Immature natural killer cell (primary cell): ENCODE data around the gene ADAM15. TPM values are rescaled to one million over a fixed set of nuclear protein-coding genes. Genes with fewer than 3 reads are reported as not detected.

Source experiments
- DNase-seq, 3 donors: peaks; one replicate each; pipeline ENCODE4 v3.0.0; 2022; ENCODE audit warnings: mixed read lengths in 1 of 3
- H3K27ac Mint-ChIP-seq, 6 donors: one replicate each; pipeline ENCODE4 v1.8.0; 2020; ENCODE audit warnings: mixed read lengths in 6 of 6, mild to moderate bottlenecking in 5 of 6, inconsistent platforms in 4 of 6, moderate library complexity in 3 of 6
- H3K27me3 Mint-ChIP-seq, 3 donors: one replicate each; pipeline ENCODE4 v1.8.0; 2020 to 2021; ENCODE audit warnings: low read depth in 3 of 3, mild to moderate bottlenecking in 3 of 3, mixed read lengths in 3 of 3, moderate library complexity in 3 of 3, inconsistent platforms in 1 of 3
- H3K36me3 Mint-ChIP-seq, 3 donors: one replicate each; pipeline ENCODE4 v1.8.0; 2020; ENCODE audit warnings: mixed read lengths in 3 of 3, inconsistent platforms in 2 of 3, mild to moderate bottlenecking in 2 of 3
- H3K4me1 Mint-ChIP-seq, 2 donors: one replicate each; pipeline ENCODE4 v1.8.0; 2020; ENCODE audit warnings: inconsistent platforms in 2 of 2, mild to moderate bottlenecking in 2 of 2, mixed read lengths in 2 of 2, moderate library complexity in 1 of 2
- H3K4me3 Mint-ChIP-seq, 5 donors: one replicate each; pipeline ENCODE4 v1.8.0; 2020; ENCODE audit warnings: mild to moderate bottlenecking in 5 of 5, mixed read lengths in 5 of 5, inconsistent platforms in 3 of 5, moderate library complexity in 3 of 5
- H3K9me3 Mint-ChIP-seq, 6 donors: one replicate each; pipeline ENCODE4 v1.8.0; 2020; ENCODE audit warnings: mild to moderate bottlenecking in 6 of 6, mixed read lengths in 6 of 6, inconsistent platforms in 4 of 6, moderate library complexity in 3 of 6
- polyA plus RNA-seq, 3 donors: library from polyadenylated mRNA; unstranded; fragments of 300-500 nt; fragmentation: Illumina TruSeq; gene quantifications; one replicate each; pipeline ENCODE4 v1.2.3, GENCODE V29; 2021

Gene ADAM15
- polyA plus RNA-seq, 3 donors from 2014 or later, result 10.4 to 27.1 (median 24.3) TPM

DNA sequence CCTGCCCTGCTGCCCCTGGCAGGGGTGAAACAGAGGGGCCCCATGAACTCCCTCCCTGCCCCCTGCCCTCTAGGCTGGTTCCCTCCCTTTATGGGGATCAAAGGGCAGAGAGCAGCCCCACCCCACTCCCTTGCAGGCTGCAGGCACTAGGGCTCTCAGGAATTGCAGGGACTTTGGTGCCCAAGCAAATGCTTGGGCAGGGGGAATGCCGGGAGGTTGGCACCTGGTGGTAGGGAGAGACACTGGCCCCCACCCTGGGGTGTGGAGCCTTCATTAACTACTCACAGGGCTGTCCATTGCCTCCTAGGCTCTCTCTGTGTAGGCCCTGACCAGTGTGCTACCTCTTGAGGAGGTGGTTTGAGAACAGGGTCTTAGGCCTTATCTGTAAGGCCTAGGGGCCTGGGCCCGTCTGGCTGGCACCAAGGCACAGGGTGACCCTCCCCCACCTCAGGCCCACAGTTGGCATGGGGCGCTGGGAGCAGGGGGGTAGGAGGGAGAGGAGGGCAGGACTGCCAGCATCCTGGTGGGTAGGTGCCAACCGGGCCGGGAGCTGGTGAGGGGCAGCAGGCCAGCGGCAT, 43.8 kb upstream of the ADAM15 start:
- Mint-ChIP-seq H3K36me3 (no peaks in the 10 kb centered on the region), H3K27ac (no peak overlapping the region), H3K27me3 (peaks cover 0 to 2% (median 1%) of the 10 kb centered on the region in 3 donors), H3K9me3 (peaks cover 0 to 1% (median 0%) of the 10 kb centered on the region in 6 donors), H3K4me3 (no peak overlapping the region), H3K4me1 (peaks cover 62 to 65% of the 10 kb centered on the region in 2 donors)
- DNase-seq, result no peak

DNA sequence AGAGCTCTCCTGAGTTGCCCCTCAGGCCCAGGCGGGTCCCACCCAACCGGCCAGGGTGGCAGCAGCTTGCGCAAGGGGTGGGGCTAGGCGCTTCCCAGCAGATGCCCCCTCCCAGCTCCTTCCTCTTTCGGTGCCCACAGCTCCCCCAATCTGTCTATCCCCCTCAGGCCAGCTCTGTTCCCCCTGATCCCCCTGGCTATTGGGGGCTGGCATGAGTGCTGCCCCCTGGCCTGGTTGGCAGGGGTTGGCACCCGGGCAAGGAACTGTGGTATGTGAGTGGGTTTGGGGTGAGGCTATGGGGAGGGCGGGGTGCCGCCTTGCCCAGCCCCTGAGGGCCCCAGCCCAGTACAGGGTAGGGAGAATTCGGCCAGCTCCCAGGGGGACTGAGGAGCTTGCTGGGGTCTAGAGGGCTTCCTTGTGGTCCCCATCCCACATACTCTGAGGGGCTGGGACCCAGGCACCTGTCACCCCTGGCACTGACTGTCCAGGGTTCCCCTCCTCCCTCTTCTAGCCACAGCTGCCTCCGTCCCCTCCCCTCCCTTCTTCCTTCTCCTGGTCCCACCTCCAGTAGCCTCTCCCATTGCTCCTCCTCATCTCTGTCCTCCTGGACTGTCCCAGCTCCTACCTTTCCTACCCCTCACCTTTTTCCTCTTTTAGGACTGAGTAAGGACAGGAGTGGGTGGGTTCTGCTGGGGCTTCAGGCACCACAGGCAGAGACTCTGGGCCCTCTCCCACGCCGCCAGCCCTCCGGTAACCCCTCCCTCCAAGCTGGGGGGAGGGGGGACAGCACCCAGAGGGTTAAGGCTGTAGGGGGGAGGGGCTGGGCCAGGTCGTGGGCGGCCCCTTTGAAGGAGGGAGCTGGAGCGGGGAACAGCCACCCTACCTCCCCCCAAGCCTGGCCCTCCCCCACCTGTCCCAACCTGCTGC, 42.8 kb upstream of the ADAM15 start:
- Mint-ChIP-seq H3K4me3 (no peak overlapping the region), H3K27ac (peak overlapping the region in 1 of 6 donors; percentile 38), H3K4me1 (peaks cover 70 to 74% of the 10 kb centered on the region in 2 donors), H3K9me3 (peaks cover 0 to 1% (median 0%) of the 10 kb centered on the region in 6 donors), H3K27me3 (peaks cover 0 to 2% (median 1%) of the 10 kb centered on the region in 3 donors), H3K36me3 (no peaks in the 10 kb centered on the region)
- DNase-seq, result no peak

DNA sequence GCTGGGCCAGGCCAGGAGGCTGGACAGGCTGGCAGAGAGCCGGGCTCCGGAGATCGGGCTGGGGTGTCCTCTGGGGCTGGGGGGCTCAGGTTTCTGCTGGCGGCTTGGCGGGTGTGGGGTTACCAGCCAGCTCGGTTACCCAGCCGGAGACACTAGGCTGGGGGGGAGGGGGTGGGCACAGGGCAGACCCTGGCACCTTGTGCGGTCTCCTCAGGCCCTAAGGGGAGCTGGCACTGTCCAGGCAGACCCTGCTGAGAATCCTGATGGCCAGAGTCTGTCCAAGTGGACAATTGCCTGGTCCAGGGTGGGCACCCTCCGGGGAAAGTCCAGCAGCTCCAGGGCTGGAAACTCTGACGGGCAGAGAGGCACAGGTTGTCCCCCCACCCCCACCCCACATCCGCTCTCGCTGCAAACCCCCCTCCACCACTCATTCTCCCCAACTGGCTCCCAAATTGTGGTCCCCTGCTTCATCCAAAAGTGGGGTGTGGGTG, 41.9 kb upstream of the ADAM15 start:
- Mint-ChIP-seq H3K27me3 (peaks cover 0 to 1% (median 1%) of the 10 kb centered on the region in 3 donors), H3K27ac (peak overlapping the region in 3 of 6 donors; percentile 16 to 93 (median 60)), H3K4me3 (peak overlapping the region in 2 of 5 donors; percentile 35 to 51), H3K4me1 (peaks cover 72 to 74% of the 10 kb centered on the region in 2 donors), H3K9me3 (peaks cover 0 to 1% (median 0%) of the 10 kb centered on the region in 6 donors), H3K36me3 (no peaks in the 10 kb centered on the region)
- DNase-seq, result no peak

DNA sequence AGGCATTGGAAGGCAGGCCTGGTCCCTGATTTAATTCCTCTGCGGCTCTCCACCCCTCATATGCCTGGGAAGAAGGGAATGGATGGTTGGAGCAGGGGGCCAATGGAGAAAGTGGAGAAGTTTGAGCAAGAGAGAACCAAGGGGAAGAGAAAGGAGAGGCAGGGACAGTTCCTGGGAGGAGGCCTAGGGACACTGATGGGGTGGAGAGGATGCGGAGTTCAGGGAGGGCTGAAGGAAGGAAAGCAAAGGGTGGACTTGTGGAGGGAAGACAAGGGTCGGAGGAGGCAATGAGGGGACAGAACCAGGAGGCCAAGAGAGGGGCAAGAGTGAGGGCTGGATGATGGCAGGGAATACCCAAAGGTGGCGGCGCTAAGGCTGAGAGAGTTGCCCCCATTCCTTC, 41.4 kb upstream of the ADAM15 start:
- H3K4me1 Mint-ChIP-seq, result peaks cover 68 to 70% of the 10 kb centered on the region in 2 donors
- peaks cover 0 to 1% (median 0%) of the 10 kb centered on the region in 6 donors for H3K9me3 Mint-ChIP-seq
- peak overlapping the region; percentile 43 to 52 (median 50) for H3K4me3 Mint-ChIP-seq
- H3K27me3 Mint-ChIP-seq, result peaks cover 0 to 1% (median 0%) of the 10 kb centered on the region in 3 donors
- DNase-seq, result no peak
- H3K36me3 Mint-ChIP-seq, result no peaks in the 10 kb centered on the region
- peak overlapping the region in 5 of 6 donors; percentile 13 to 93 (median 60) for H3K27ac Mint-ChIP-seq

DNA sequence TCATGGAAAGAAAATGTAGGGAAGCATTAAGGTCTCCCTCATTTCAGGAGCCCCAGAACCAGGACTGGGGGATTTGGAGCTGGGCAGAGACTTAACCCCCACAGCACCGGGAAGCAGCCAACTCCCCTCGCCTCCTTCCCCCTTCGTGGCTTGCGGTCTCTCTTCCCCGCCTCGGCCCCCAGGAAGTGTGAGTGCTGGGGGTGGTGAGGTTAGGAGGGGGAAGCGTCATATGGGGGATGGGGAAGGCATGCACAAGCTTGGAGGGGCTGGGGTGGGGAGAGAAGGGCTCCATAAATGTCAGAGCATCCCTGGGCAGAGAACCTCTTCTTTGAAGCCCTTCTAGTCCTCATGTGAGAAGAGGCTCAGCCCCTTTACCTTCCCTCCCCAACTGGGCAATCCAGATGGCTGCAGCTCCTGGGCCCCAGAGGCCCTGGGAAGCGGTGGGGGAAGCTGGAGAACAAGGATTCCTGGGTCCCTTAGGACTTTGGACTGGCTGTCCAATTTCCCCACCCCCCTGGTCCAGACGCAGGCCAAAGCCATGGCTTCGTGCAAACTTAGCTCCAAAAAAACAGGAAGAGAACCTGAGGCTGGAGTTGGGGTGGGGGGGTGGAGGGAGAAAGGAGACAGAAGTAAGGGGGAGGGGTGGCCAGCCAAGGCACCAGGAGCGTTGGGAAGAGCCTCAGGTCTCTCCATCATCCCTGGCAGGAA, 40.8 kb upstream of the ADAM15 start:
- H3K27me3 Mint-ChIP-seq, result peaks cover 0 to 1% (median 0%) of the 10 kb centered on the region in 3 donors
- H3K4me3 Mint-ChIP-seq, result peak overlapping the region; percentile 43 to 53 (median 51)
- peaks cover 0 to 1% (median 0%) of the 10 kb centered on the region in 6 donors for H3K9me3 Mint-ChIP-seq
- DNase-seq, result no peak
- H3K27ac Mint-ChIP-seq, result peak overlapping the region in 4 of 6 donors; percentile 16 to 93 (median 72)
- H3K4me1 Mint-ChIP-seq, result peaks cover 64 to 67% of the 10 kb centered on the region in 2 donors
- no peaks in the 10 kb centered on the region for H3K36me3 Mint-ChIP-seq

DNA sequence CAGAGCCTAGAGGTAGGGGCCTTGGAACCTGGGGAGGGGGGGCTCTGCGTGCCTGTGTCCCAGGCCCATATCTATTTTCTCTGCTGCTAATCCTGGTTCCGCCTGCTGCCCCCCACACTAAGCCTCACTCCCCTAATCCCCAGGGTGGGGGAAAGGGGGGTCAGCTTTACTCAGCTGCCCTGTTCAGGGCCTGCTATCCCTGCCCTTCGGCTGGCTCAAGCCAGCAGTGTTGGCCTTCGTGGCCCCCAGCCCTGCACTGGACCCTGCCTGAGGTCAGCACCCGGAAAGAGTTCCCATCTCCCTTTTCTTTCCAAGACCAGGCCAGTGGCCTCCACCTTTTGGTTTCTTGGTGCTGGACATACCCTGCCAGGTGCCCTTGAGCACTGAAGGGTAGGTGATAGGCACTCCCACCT, 40.1 kb upstream of the ADAM15 start:
- Mint-ChIP-seq H3K9me3 (peaks cover 0 to 1% (median 0%) of the 10 kb centered on the region in 6 donors), H3K36me3 (peaks cover 0 to 3% (median 0%) of the 10 kb centered on the region in 3 donors), H3K27me3 (peaks cover 0 to 1% (median 0%) of the 10 kb centered on the region in 3 donors), H3K4me3 (peak overlapping the region in 3 of 5 donors; percentile 3 to 36 (median 18)), H3K27ac (peak overlapping the region in 3 of 6 donors; percentile 26 to 51 (median 32)), H3K4me1 (peaks cover 60 to 66% of the 10 kb centered on the region in 2 donors)
- DNase-seq, result no peak

DNA sequence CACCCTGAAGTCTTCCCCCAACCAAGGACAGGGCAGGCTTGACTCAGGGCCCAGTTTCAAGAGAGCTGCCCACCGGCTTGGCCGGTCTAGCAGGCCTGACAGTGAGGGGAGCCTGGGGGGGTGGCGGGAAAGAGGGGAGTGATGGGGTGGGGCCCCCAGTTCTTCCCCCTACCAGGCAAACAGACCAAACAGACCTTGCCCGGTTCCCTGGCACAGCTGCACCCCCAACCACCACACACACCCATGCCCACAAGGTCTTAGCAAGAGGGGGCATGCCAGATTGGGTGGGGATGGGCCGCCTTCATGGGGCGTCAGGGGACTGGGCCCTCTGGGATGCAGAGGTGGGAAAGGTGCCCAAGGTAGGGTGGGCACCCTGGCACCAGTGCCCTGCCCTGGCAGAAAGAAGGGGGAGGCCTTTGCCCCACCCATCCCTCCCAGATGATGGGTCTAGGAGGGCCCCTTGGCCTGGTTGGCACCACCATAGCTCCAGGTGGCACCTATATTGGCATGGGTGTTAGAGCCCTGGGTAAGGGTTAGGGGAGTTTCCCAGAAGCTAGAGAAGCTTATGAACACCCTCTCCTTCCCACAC, 39.6 kb upstream of the ADAM15 start:
- peak overlapping the region in 2 of 6 donors; percentile 26 to 32 for H3K27ac Mint-ChIP-seq
- H3K9me3 Mint-ChIP-seq, result peaks cover 0 to 1% (median 0%) of the 10 kb centered on the region in 6 donors
- peak overlapping the region in 2 of 5 donors; percentile 29 to 36 for H3K4me3 Mint-ChIP-seq
- H3K4me1 Mint-ChIP-seq, result peaks cover 60 to 63% of the 10 kb centered on the region in 2 donors
- no peak for DNase-seq
- peaks cover 0 to 4% (median 0%) of the 10 kb centered on the region in 3 donors for H3K27me3 Mint-ChIP-seq
- peaks cover 0 to 4% (median 0%) of the 10 kb centered on the region in 3 donors for H3K36me3 Mint-ChIP-seq

DNA sequence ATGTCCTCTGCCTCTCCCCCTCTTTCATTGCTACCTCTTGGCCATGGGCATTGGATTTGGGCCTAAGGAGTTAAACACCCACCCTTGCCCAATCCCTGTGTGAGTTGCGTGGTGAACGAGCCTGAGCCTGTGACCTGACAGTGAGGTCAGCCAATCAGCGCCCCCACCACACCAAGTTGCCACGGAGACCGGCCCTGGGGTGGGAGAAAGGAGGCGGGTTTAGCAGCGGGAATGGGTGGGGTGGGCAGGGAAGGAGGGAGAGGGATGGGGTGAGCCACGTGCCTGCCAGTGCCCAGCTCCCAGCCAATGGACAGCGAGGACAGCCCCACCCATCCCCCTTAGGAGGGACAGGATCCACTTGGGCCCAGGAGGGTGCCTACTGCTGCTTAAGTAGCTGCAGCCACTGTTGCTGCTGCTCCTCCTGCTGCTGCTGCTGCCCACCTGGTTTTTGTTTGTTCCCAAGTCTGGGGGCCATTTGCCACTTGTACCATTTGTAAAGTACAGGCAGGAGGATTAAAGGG, 39.0 kb upstream of the ADAM15 start:
- Mint-ChIP-seq H3K27ac (peak overlapping the region in 5 of 6 donors; percentile 35 to 86 (median 45)), H3K27me3 (peaks cover 0 to 4% (median 0%) of the 10 kb centered on the region in 3 donors), H3K4me3 (peak overlapping the region in 2 of 5 donors; percentile 12 to 29), H3K36me3 (peaks cover 0 to 4% (median 0%) of the 10 kb centered on the region in 3 donors), H3K4me1 (peaks cover 56 to 57% of the 10 kb centered on the region in 2 donors), H3K9me3 (peaks cover 0 to 1% (median 0%) of the 10 kb centered on the region in 6 donors)
- no peak for DNase-seq

DNA sequence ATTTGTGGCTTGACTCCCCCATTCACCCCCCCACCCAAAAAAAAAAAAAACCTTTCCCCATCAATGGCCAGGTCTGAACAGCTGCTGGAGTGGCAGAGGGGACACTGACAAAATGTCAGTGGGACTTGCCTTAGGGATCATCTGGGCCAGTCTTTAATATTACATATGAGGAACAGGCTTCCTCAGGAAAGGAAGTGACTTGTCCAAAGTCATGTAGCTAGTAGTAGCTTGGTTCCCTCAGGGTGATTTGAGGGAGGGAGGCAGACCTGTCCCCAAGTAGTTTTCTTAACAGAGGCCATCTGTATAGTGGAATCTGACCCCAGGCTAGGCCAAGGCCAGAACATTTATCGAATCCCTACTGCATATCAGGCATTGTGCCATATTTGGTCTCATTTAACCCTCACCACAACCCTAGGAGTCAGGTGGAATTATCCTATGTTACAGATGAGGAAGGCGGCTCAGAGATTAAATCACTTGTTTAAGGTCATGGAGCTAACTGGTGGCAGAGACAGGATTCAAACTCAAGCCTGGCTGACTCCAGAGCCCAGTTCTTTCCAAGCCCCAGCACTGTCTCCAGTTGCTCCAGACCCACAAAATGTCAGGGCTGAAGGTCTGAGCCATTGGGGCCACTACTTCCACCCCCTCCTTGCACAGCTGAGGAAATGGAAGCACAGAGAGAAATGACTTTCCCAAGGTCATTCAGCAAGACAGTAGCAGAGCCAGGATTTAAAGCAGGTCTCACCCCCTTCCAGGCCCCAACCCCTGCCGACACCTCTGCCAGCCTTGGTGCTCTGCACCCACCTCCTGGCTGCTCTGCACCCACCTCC, 38.1 kb upstream of the ADAM15 start:
- H3K4me3 Mint-ChIP-seq, result peak overlapping the region in 3 of 5 donors; percentile 3 to 46 (median 20)
- H3K4me1 Mint-ChIP-seq, result peaks cover 61 to 62% of the 10 kb centered on the region in 2 donors
- H3K27ac Mint-ChIP-seq, result peak overlapping the region; percentile 35 to 87 (median 82)
- H3K27me3 Mint-ChIP-seq, result peaks cover 0 to 4% (median 0%) of the 10 kb centered on the region in 3 donors
- H3K9me3 Mint-ChIP-seq, result peaks cover 0 to 1% (median 0%) of the 10 kb centered on the region in 6 donors
- H3K36me3 Mint-ChIP-seq, result peaks cover 0 to 4% (median 0%) of the 10 kb centered on the region in 3 donors
- no peak for DNase-seq

DNA sequence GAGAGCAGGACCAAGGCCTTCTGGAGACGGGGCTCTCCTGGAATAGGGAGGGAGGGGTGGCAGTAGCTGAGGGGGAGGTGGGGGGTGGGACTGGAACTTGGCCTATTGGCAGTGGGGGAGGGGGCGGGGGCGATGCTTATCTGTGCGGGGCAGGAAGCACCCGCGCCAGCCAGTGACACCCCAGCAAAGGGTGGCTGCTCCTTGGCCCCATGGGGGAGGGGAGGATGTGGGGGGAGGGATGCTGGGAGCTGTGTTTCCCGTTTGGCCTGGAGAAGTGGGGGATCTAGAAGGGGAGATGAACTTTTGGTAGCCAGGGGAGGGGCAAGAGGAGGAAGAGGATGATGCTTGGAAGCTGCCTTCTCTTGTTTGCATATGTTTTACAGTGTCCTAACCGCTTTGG, 37.5 kb upstream of the ADAM15 start:
- Mint-ChIP-seq H3K4me3 (peak overlapping the region in 1 of 5 donors; percentile 14), H3K27me3 (peaks cover 0 to 4% (median 0%) of the 10 kb centered on the region in 3 donors)
- no peak for DNase-seq

DNA sequence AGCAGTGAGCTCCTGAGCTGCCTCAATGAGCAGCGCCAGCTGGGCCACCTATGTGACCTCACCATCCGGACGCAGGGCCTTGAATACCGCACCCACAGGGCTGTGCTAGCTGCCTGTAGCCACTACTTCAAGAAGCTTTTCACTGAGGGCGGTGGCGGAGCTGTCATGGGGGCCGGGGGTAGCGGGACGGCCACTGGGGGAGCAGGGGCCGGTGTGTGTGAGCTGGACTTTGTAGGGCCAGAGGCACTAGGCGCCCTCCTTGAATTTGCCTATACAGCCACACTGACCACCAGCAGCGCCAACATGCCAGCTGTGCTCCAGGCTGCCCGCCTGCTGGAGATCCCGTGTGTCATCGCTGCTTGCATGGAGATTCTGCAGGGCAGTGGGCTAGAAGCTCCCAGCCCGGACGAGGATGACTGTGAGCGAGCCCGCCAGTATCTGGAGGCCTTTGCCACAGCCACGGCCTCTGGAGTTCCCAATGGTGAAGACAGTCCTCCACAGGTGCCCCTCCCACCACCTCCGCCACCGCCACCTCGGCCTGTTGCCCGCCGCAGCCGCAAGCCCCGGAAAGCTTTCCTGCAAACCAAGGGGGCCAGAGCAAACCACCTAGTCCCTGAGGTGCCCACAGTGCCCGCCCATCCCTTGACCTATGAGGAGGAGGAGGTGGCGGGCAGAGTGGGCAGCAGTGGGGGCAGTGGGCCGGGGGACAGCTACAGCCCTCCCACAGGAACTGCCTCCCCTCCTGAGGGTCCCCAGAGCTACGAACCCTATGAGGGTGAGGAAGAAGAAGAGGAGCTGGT, 36.2 kb upstream of the ADAM15 start:
- peaks cover 0 to 4% (median 0%) of the 10 kb centered on the region in 3 donors for H3K36me3 Mint-ChIP-seq
- H3K9me3 Mint-ChIP-seq, result no peaks in the 10 kb centered on the region
- no peak overlapping the region for H3K4me3 Mint-ChIP-seq
- H3K27me3 Mint-ChIP-seq, result peaks cover 0 to 4% (median 0%) of the 10 kb centered on the region in 3 donors
- no peak for DNase-seq
- peaks cover 49 to 55% of the 10 kb centered on the region in 2 donors for H3K4me1 Mint-ChIP-seq
- no peak overlapping the region for H3K27ac Mint-ChIP-seq

More for the DNA sequence above, 37.5 kb upstream of the ADAM15 start:
- peak overlapping the region in 4 of 6 donors; percentile 35 to 72 (median 66) for H3K27ac Mint-ChIP-seq
- H3K36me3 Mint-ChIP-seq, result peaks cover 0 to 4% (median 0%) of the 10 kb centered on the region in 3 donors
- H3K4me1 Mint-ChIP-seq, result peaks cover 61 to 62% of the 10 kb centered on the region in 2 donors
- H3K9me3 Mint-ChIP-seq, result no peaks in the 10 kb centered on the region
